Cardiac muscle cell (in vitro differentiated cells and primary cell): Measurements from ENCODE around the gene HOXC5. TPM values are rescaled to one million over a fixed set of nuclear protein-coding genes. Genes with fewer than 3 reads are reported as not detected.

Experiments
- DNase-seq, 2 donors: peaks; one replicate each; pipeline versions ENCODE4 v3.0.0 to v3.0.0-alpha.2; 2010 to 2017; ENCODE audit warnings: low read depth in 1 of 2, low spot score in 1 of 2
- H3K27ac ChIP-seq: fragments of 200-600 bp; sonication (generic); 2 replicates; pipeline ENCODE4 v1.5.1; 2016
- H3K27me3 ChIP-seq: fragments of 200-600 bp; sonication (generic); 2 replicates; pipeline ENCODE4 v1.6.0; 2016; ENCODE audit warnings: control low read depth
- H3K36me3 ChIP-seq: fragments of 200-600 bp; sonication (generic); 2 replicates; pipeline ENCODE4 v1.5.1; 2016; ENCODE audit warnings: control low read depth
- H3K4me1 ChIP-seq: fragments of 200-600 bp; sonication (generic); 2 replicates; pipeline ENCODE4 v1.8.1; 2017; ENCODE audit warnings: low read depth, mild to moderate bottlenecking, mixed run types
- H3K4me3 ChIP-seq: fragments of 200-600 bp; sonication (generic); 2 replicates; pipeline ENCODE4 v1.5.1; 2016; ENCODE audit warnings: mild to moderate bottlenecking
- H3K9me3 ChIP-seq: fragments of 200-600 bp; sonication (generic); 2 replicates; pipeline ENCODE4 v1.5.1; 2017; ENCODE audit warnings: low read depth, mild to moderate bottlenecking, control low read depth
- polyA plus RNA-seq: library from polyadenylated mRNA; unstranded; fragments of >200 nt; fragmentation: Nextera tagmentation; extraction: Ambion mirVana; gene quantifications from 2 replicates; pipeline ENCODE4 v1.2.1, GENCODE V29; 2016
- total RNA-seq: library from RNA; depleted of rRNA; stranded (reverse); fragments of >200 nt; gene quantifications from 2 replicates; pipeline ENCODE4 v1.2.3, GENCODE V29; 2016
- TF ChIP-seq, protein P1 (sequence below): IDR thresholded peaks from 2 replicates; pipeline ENCODE4 v1.5.1; 2012; ENCODE audit warnings: low read depth, mild to moderate bottlenecking, low read length

The HOXC5 gene
- total and polyA plus RNA-seq, 2 experiments from 2014 or later: not detected

DNA sequence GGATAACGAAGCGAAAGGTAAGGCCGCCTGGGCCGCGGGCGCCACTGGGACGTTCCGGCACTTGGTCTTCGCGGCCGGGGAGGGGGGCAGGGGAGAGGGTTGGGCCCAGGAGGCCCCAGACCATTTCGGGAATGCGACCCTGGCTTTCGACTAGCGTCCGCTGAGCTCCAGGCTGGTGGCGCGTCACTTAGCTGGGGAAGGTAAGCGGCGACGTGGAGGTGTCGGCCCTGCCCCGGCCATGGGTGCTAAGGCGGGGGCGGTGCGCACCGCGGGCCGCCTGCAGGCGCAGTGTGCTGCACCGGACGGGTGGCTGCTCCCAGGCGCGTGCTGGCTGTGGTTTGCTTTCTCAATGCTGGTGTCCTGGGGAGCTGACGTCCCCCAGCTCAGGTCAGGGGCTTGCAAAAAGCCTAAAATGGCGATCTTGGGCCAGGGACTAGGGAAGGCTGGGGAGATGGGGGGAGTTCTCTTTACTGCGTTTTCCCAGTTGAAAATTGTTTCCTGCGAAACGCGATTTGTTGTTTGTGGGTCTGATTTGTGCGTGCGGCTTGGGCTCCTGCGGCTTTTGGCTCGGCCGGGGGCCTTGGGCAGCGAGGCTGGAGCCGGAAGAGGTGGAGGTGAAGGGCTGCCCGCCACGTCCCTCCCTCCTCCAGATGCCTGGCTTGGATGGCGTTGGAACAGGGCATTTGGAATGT lies 46.7 kb upstream of the HOXC5 start:
- Histone ChIP-seq H3K36me3 (no peaks in the 10 kb centered on the region), H3K27ac (no peak overlapping the region)
- no peak for DNase-seq

DNA sequence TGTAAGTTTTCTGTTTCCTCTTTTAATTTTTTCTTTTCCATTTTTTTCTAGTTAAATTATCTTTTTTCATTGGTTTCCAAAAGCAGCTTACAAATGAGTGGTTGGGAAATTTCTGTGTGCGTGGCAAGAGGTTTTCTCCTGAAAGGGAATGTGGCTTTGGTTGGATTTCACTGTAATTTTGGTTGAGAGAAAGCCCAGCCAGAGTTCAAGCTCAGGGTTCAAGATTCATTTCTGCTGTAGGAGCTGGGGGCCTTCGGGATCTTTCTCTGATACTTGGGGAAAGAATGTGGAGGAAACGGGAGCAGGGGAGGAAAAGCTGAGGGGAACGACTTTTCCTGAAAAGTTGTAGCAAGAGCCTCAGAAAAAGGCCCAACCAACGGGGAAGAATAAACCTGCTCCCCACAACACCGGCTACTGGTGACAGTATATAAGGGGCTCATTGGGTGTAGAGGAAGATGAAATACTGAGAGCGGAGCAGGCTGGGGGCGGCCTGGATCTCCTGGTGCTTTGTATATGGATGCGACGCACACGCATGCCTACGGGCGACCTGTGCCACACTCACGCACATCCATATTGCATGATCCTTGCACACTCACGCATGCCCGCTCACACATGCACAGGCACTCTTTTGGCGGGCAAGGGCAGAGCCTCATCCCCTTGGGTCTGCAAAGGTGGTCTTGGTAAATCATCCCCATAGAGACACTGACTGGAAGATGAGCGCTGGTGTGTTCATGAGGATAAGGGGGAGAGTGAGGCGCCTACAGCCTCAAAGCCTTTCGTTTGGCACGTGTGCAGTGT lies 46.0 kb upstream of the HOXC5 start:
- Histone ChIP-seq H3K27ac (no peak overlapping the region), H3K36me3 (no peaks in the 10 kb centered on the region), H3K4me1 (no peaks in the 10 kb centered on the region), H3K9me3 (no peaks in the 10 kb centered on the region), H3K27me3 (peaks cover 100% of the 10 kb centered on the region), H3K4me3 (no peak overlapping the region)
- DNase-seq: no peak
- TF ChIP-seq, protein P1, sequence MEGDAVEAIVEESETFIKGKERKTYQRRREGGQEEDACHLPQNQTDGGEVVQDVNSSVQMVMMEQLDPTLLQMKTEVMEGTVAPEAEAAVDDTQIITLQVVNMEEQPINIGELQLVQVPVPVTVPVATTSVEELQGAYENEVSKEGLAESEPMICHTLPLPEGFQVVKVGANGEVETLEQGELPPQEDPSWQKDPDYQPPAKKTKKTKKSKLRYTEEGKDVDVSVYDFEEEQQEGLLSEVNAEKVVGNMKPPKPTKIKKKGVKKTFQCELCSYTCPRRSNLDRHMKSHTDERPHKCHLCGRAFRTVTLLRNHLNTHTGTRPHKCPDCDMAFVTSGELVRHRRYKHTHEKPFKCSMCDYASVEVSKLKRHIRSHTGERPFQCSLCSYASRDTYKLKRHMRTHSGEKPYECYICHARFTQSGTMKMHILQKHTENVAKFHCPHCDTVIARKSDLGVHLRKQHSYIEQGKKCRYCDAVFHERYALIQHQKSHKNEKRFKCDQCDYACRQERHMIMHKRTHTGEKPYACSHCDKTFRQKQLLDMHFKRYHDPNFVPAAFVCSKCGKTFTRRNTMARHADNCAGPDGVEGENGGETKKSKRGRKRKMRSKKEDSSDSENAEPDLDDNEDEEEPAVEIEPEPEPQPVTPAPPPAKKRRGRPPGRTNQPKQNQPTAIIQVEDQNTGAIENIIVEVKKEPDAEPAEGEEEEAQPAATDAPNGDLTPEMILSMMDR: no peak

More for the DNA sequence above, 46.7 kb upstream of the HOXC5 start:
- H3K4me1 ChIP-seq: no peaks in the 10 kb centered on the region
- peaks cover 100% of the 10 kb centered on the region for H3K27me3 ChIP-seq
- TF ChIP-seq, protein P1: no peak
- H3K9me3 ChIP-seq: no peaks in the 10 kb centered on the region
- H3K4me3 ChIP-seq: no peak overlapping the region

DNA sequence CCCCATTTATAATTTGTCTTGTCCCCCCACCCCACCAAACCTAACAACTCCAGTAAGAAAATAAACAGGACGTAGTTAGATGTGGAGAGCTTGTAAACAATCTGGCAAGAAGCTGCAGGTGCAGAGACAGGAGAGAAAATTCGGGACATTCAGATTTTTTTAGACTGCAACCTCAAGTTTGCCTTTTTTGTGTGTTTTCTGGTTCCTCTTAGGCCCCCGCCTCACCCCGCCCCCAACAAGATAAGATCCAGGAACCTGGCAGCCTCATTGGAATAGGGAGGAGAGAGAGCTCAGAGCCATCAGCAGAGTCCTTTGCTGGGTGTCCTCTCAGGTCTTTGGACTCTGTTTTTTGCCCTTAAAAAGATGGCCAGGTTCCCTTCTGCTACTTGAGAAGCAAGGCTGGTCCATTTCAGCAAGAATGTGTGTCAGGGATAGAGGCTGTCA lies 45.0 kb upstream of the HOXC5 start:
- H3K36me3 ChIP-seq: no peaks in the 10 kb centered on the region
- H3K4me3 ChIP-seq: no peak overlapping the region
- H3K27me3 ChIP-seq: peaks cover 100% of the 10 kb centered on the region
- no peaks in the 10 kb centered on the region for H3K4me1 ChIP-seq
- TF ChIP-seq, protein P1: no peak
- H3K9me3 ChIP-seq: no peaks in the 10 kb centered on the region
- H3K27ac ChIP-seq: no peak overlapping the region
- no peak for DNase-seq

DNA sequence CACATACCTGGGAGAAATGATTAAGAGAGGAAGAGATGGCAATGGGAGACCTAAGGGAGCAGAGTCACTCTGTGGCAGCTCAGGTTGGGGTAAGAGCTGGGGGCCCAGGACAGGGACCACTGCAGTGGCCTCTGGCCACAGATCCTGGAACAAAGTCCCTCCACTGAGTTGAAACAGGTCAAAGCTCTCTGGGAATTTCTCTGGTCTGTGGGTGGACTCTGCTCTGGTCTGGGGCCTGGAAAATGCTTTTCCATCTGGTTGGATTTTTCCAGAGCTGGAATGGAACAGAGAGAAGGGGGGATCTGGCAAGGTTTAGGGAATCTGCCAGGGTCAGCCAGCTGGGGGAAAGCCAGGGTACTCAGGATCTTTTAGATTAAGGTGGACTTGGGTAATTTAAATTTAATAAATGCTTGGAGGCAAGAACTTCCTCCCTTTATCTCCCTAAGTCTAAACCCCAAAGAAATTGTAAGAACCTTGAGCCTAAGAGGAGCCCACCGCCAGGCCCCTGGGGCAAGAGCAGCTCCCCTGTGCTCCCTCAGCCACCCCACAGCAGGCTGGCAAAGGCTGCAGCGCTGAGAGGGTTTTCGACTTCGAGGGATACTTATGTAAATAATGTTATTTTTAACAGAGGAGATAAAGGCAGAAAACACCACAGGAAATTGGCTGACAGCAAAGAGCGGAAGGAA lies 44.2 kb upstream of the HOXC5 start:
- H3K4me1 ChIP-seq: no peaks in the 10 kb centered on the region
- no peak overlapping the region for H3K4me3 ChIP-seq
- no peaks in the 10 kb centered on the region for H3K9me3 ChIP-seq
- TF ChIP-seq, protein P1: no peak
- H3K36me3 ChIP-seq: no peaks in the 10 kb centered on the region
- H3K27ac ChIP-seq: no peak overlapping the region
- peaks cover 100% of the 10 kb centered on the region for H3K27me3 ChIP-seq
- DNase-seq: no peak

DNA sequence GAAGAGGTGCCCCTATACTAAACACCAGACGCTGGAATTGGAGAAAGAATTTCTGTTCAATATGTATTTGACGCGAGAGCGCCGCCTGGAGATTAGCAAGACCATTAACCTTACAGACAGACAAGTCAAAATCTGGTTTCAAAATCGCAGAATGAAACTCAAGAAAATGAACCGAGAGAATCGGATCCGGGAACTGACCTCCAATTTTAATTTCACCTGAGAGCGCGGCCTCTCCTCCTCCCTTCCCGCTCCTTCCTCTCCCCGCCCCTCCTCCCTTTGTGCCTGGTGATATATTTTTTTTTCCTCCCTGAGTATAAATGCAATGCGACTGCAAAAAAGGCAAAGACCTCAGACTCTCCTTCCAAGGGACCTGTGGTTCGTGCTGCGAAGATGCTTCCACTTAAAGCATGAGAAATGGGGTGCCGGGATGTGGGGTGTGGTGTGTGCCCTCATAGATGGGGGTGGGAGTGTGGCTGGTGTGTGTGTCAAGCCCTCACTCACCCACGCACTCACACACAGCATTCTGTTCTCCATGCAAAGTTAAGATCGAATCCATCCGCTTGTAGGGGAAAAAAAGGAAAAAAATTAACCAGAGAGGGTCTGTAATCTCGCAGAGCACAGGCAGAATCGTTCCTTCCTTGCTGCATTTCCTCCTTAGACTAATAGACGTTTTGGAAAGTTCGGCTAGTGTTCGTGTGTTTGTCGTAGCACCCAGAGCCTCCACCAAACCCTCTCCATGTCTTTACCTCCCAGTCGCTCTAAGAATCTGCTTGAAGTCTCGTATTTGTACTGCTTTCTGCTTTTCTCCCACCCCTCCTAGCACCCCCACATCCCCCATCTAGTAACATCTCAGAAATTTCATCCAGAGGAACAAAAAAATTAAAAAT lies 43.4 kb upstream of the HOXC5 start:
- peak; percentile 45 to 66 for DNase-seq
- no peaks in the 10 kb centered on the region for H3K36me3 ChIP-seq
- H3K27ac ChIP-seq: no peak overlapping the region
- H3K4me3 ChIP-seq: no peak overlapping the region
- TF ChIP-seq, protein P1: peak; percentile 59
- peaks cover 100% of the 10 kb centered on the region for H3K27me3 ChIP-seq
- H3K4me1 ChIP-seq: no peaks in the 10 kb centered on the region
- H3K9me3 ChIP-seq: no peaks in the 10 kb centered on the region
